Endothelial cell of hepatic sinusoid (primary cell): Measurements from ENCODE around the gene CDKAL1.
"Not testable (repeated sequence)": the region's sequence is repeated elsewhere in the genome, so short reads cannot be mapped to it uniquely, and the experiment has no call there.

Experiments
- in situ Hi-C: cut with HindIII; loops from 2 replicates; pipeline ENCODE4 v1.10.0; 2017; ENCODE audit warnings: low sequenced_read_pairs

CDKAL1 gene

GRCh38 chr6:21208796-21209186 lies 674.5 kb downstream of the CDKAL1 start:
- in situ Hi-C loops = no loop called here

GRCh38 chr6:21213492-21213891 lies 679.2 kb downstream of the CDKAL1 start:
- in situ Hi-C loops = no loop called here

- in situ Hi-C loops = no loop called here
Measured at GRCh38 chr6:21214738-21215448, 680.6 kb downstream of the CDKAL1 start.

GRCh38 chr6:21219241-21219640 lies 685.0 kb downstream of the CDKAL1 start:
- in situ Hi-C loops = no loop called here

GRCh38 chr6:21219856-21220255 lies 685.6 kb downstream of the CDKAL1 start:
- in situ Hi-C loops = no loop called here

GRCh38 chr6:21220271-21220987 lies 686.2 kb downstream of the CDKAL1 start:
- in situ Hi-C loops = no loop called here

- in situ Hi-C loops = no loop called here
Measured at GRCh38 chr6:21222656-21223055, 688.4 kb downstream of the CDKAL1 start.

GRCh38 chr6:21225912-21226311 lies 691.7 kb downstream of the CDKAL1 start:
- in situ Hi-C loops = no loop called here

- in situ Hi-C loops = no loop called here
Measured at GRCh38 chr6:21227486-21227885, 693.2 kb downstream of the CDKAL1 start.

- in situ Hi-C loops = no loop called here
Measured at GRCh38 chr6:21228411-21228810, 694.2 kb downstream of the CDKAL1 start.

GRCh38 chr6:21228876-21229460 lies 694.7 kb downstream of the CDKAL1 start:
- in situ Hi-C loops = no loop called here

GRCh38 chr6:21230536-21230935 lies 696.3 kb downstream of the CDKAL1 start:
- in situ Hi-C loops = no loop called here

GRCh38 chr6:21235162-21235561 lies 700.9 kb downstream of the CDKAL1 start:
- in situ Hi-C loops = no loop called here

GRCh38 chr6:21238208-21238607 lies 704.0 kb downstream of the CDKAL1 start:
- in situ Hi-C loops = no loop called here

- in situ Hi-C loops = no loop called here
Measured at GRCh38 chr6:21240709-21241108, 706.5 kb downstream of the CDKAL1 start.

GRCh38 chr6:21241231-21242130 lies 707.2 kb downstream of the CDKAL1 start:
- in situ Hi-C loops = no loop called here

GRCh38 chr6:21244897-21245470 lies 710.7 kb downstream of the CDKAL1 start:
- in situ Hi-C loops = no loop called here

GRCh38 chr6:21245488-21245887 lies 711.2 kb downstream of the CDKAL1 start:
- in situ Hi-C loops = no loop called here

GRCh38 chr6:21246075-21246474 lies 711.8 kb downstream of the CDKAL1 start:
- in situ Hi-C loops = no loop called here

GRCh38 chr6:21254460-21254859 lies 720.2 kb downstream of the CDKAL1 start:
- in situ Hi-C loops = not testable (repeated sequence)

GRCh38 chr6:21256197-21256596 lies 721.9 kb downstream of the CDKAL1 start:
- in situ Hi-C loops = loop anchor here (5.0 kb wide), 1 partner anchor 56 kb away; no protein-coding TSS in a partner anchor
